Ramos (cell line): ENCODE data around the gene SUSD2.
"Not testable (repeated sequence)": the region's sequence is repeated elsewhere in the genome, so short reads cannot be mapped to it uniquely, and the experiment has no call there.

Experiments
- in situ Hi-C: fragments of 300-500 bp; cut with MboI; formaldehyde crosslinking; loops from one replicate; pipeline ENCODE4 v1.14.3; 2022; ENCODE audit warnings: low sequenced_read_pairs; ENCODE audit not compliant: unreplicated experiment

Gene SUSD2

GRCh38 chr22:24171822-24172221 lies 9.5 kb upstream of the SUSD2 start:
- in situ Hi-C loops: no loop called here

GRCh38 chr22:24175160-24175808 lies 6.0 kb upstream of the SUSD2 start:
- in situ Hi-C loops: no loop called here

DNA sequence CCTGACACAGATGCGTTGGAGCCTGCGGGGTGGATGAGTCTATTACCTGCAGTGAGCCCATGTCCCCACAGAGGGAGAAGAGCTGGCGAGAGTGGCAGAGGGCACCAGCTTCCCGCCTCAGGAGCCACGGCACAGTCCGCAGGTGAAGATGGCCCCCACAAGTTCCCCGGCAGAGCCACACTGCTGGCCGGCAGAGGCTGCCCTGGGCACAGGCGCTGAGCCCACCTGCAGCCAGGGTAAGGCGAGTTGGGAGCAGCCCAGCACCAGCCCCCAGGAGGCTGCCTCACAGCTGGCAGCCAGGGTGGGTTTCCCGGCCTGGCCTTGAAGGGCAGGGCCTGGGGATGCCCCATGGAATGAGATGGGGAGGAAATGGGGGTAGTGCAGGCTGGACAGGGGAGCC lies 5.2 kb upstream of the SUSD2 start:
- in situ Hi-C loops: no loop called here

DNA sequence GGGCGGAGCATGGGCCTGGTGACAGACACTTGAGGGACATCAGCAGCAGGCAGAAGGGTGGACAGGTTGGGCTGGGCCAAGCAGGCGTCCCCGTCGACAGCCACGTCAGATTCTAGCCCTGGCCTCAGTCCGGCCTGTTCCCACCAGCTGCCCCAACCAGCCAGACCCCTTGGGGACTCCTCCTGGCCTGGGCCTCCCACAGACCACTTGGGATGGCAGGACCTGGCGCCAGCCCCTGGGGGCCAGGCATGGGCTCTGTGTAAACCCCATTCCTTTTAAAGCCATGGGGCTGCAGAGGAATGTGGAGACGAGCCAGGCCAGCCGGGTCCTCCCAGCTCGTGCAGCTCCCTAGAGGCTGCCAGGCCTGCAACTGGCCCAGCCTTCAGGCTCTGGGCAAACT lies 4.7 kb upstream of the SUSD2 start:
- in situ Hi-C loops: no loop called here

- in situ Hi-C loops: no loop called here
Observed at GRCh38 chr22:24177045-24177444, 4.2 kb upstream of the SUSD2 start.

DNA sequence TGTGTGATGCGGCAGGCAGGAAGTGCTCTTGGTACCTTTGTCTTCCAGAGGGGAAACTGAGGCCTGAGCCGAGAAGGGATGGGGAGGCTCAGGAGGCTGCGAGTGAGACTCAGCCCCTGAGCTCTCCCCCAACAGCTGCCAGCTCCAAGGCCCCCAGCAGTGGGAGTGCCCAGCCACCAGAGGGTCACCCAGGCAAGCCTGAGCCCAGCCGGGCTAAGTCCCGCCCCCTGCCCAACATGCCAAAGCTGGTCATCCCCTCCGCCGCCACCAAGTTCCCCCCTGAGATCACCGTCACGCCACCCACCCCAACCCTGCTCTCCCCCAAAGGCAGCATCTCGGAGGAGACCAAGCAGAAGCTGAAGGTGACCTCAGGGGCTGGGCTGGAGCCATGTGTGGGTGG lies 3.8 kb upstream of the SUSD2 start:
- in situ Hi-C loops: no loop called here

- in situ Hi-C loops: no loop called here
Observed at GRCh38 chr22:24178021-24178431, 3.3 kb upstream of the SUSD2 start.

- in situ Hi-C loops: no loop called here
Observed at GRCh38 chr22:24178502-24179440, 2.5 kb upstream of the SUSD2 start.

DNA sequence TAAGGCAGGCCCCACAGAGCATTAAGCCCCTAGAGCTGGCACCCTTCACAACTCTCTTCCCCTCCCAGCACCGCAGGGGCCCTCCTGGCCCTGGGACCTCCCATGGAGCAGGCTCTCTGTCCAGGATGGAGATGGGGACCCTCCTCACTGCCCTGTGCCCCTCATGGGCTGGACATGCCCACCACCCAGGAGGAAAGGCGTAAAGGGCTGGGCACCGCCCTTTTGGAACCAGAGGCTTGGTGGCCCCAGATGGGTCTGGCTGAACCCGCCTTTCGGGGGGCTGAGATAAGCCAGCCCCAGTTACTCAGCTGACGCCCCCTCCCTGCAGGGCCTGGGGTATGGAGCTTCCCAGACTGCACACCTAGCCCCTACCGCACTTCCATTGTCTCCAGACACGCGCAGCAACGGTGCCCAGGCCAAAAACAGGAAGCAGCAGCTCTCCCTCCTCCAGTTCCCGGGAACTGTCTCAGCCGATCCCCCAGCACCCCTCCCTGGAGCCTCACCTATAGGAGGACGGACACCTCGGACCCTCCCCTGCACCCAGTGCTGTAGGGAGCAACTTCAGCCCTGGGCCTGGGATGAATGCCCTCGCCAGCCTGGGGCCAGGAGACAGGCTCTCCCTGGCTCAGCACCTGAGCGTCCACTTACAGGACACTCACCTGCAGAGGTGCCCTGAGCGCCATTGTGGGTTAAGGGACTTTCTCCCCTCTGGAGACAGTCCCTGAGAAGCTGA lies 1.6 kb upstream of the SUSD2 start:
- in situ Hi-C loops: no loop called here

- in situ Hi-C loops: no loop called here
Observed at GRCh38 chr22:24180316-24181087, 785 bp upstream of the SUSD2 start.

DNA sequence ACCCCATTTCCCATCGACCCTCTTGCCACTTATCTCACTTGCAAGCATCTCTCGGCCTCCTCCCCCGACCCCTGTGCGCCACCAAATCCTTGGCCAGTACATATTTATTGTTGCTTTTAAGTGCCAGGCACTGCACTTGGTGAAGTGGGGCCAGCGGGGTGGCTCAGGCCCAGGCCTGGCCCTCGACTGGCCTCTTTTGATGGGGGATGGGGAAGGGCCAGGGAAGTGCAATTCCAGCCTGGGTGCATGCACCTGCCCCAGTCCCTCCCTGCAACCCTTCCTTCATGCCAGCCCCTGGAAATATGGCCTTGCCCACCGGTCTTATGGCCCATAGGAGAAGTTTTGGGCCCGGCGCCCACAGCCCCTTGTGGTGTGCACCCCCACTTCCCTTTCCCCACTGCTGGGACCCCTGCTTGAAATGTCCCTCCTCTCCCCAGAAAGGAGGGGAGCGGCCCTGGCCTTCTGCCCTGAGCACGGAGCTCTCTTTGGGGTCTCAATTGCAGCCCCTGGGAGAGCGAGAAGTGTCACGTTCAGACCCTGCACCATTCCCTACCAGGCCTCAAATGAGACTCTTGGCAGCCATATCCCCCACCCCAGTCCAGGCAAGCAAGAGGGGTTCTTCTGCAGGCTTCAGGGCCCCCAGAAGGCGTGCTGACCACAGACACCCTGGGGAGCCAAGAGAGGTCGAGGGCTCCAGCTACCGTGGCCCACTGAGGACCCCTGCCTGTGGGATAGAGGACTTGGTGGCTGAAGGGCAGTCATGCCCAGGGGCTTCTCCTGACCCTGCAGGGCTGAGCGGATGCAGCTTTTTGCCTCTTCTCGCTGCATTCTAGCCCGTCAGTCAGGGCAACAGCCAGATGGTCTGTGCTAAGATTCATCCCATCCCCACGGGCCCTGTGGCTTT lies 961 bp downstream of the SUSD2 start:
- in situ Hi-C loops: no loop called here

- in situ Hi-C loops: not testable (repeated sequence)
Observed at GRCh38 chr22:24182900-24183246, 1.6 kb downstream of the SUSD2 start.

GRCh38 chr22:24183321-24184031 lies 2.2 kb downstream of the SUSD2 start:
- in situ Hi-C loops: no loop called here

DNA sequence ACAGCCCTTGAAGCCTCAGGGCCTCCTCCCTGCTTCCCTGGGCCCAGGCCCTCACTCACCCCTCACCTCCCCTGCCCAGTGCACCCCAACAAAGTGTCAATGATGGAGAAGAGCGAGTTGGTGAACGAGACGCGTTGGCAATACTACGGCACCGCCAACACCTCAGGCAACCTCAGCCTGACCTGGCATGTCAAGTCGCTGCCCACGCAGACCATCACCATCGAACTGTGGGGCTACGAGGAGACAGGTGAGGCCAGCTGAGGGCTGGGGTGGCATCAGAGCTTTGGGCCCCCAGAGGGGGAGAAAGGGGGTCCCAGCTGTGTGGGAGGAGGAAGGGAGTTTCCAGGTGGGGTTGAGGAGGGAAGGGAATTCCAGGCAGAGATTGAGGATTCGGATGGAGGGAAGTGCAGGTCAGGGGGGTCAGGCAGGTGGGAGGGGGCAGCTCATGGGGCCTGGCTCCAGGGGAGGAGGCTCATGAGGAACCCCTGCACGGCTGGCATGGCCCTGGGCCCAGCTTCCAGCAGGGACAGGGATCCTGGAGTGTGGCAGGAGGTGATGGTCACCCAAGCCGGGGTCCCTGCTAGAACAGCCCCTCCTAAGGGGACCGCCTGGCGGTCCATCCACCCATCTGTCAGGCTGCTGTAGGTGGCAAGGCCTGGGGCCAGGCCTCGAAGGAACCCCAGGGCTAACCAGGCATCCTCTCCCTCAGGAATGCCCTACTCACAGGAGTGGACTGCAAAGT lies 2.9 kb downstream of the SUSD2 start:
- in situ Hi-C loops: no loop called here

DNA sequence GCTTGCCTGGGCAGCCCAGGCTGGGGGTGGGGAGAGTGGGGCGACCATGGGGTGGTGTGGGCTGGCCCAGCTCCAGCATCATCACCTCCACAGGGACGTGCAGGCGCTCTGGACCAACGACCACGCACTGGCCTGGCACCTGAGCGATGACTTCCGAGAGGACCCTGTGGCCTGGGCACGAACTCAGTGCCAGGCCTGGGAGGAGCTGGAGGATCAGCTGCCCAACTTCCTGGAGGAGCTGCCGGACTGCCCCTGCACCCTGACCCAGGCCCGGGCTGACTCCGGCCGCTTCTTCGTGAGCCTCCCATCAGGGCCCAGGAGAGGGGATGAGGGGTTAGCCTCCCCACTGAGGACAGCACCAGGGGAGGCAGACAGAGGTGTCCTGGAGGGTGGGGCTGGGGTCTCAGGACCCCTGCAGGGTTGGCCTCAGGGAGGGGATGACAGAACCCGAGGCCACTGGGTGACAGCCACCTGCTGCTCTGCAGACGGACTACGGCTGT lies 3.8 kb downstream of the SUSD2 start:
- in situ Hi-C loops: no loop called here

- in situ Hi-C loops: no loop called here
Observed at GRCh38 chr22:24185501-24186351, 4.4 kb downstream of the SUSD2 start.

DNA sequence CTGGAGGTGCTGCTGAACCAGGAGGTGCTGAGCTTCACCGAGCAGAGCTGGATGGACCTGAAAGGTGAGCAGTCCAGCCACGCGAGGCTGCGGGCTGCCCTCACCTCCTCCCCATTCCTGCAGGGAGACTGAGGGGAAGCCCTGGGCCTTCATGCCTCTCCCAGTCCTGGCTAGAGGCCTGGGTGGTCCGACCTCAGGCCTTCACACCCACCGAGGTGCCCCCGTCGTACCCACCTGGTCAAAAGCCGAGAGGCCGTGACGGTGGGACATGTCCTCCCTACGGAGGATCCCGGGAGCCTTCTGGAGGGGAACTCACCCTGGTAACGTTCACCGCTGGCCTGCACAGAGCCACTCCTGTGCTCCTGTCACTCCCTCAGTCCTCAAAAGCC lies 5.1 kb downstream of the SUSD2 start:
- in situ Hi-C loops: no loop called here
